NCI-H2081 (cell line): Measurements from ENCODE around the gene PLCD3.
A peak's percentile ranks its signal among the peaks of the same experiment; 100 is the strongest.

Source experiments
- DNase-seq, 2 experiments: peaks; one replicate each; lab custom pipeline; 2025; lab: John Stamatoyannopoulos, UW

The PLCD3 gene

GRCh38 chr17:45149037-45149668 is 16.8 kb upstream of the PLCD3 start:
- peak; percentile 61 to 76 for DNase-seq

GRCh38 chr17:45148183-45149036 is 16.1 kb upstream of the PLCD3 start, which contains the start of gene HEXIM1:
TSS of gene HEXIM1 (plus strand) at chr17:45148475. CDS start at chr17:45149191, 716 bp downstream.
- peak; percentile 100 for DNase-seq

- peak; percentile 90 to 96 for DNase-seq
These were observed 15.4 kb upstream of the PLCD3 start for GRCh38 chr17:45147581-45148182.

GRCh38 chr17:45146890-45147580 is 14.7 kb upstream of the PLCD3 start:
- peak; percentile 78 to 84 for DNase-seq

- DNase-seq, result no peak
These were observed 14.2 kb upstream of the PLCD3 start for GRCh38 chr17:45146592-45146889.

GRCh38 chr17:45146166-45146565 is 13.9 kb upstream of the PLCD3 start:
- DNase-seq, result no peak

- DNase-seq, result no peak
These were observed 12.7 kb upstream of the PLCD3 start for GRCh38 chr17:45145035-45145389.

- no peak for DNase-seq
These were observed 12.1 kb upstream of the PLCD3 start for GRCh38 chr17:45144199-45145034.

- no peak for DNase-seq
These were observed 11.5 kb upstream of the PLCD3 start for GRCh38 chr17:45143767-45144198.

GRCh38 chr17:45143094-45143670 is 10.9 kb upstream of the PLCD3 start:
- no peak for DNase-seq

- no peak for DNase-seq
These were observed 7.2 kb upstream of the PLCD3 start for GRCh38 chr17:45139533-45139920.

- no peak for DNase-seq
These were observed 6.7 kb upstream of the PLCD3 start for GRCh38 chr17:45138911-45139532.

GRCh38 chr17:45137561-45138305 is 5.4 kb upstream of the PLCD3 start:
- no peak for DNase-seq

- no peak for DNase-seq
These were observed 4.7 kb upstream of the PLCD3 start for GRCh38 chr17:45136846-45137560.

- no peak for DNase-seq
These were observed 3.9 kb upstream of the PLCD3 start for GRCh38 chr17:45135978-45136791.

GRCh38 chr17:45135192-45135977 is 3.1 kb upstream of the PLCD3 start, which contains the start of gene ACBD4:
TSS of gene ACBD4 (plus strand) at chr17:45135687. CDS start at chr17:45136145, 458 bp downstream.
- DNase-seq, result peak; percentile 96
